ENCODE results near the gene SPEN. TPM values are rescaled to one million over a fixed set of nuclear protein-coding genes. Genes with fewer than 3 reads are reported as not detected.

Gene SPEN
- total RNA-seq, 2 donors from 2014 or later = 27.8 to 38.9 TPM

- peak overlapping the region in 1 of 4 donors; percentile 11 for H3K27ac ChIP-seq
- intact Hi-C loops (cut with DNase I) = no loop called here
- H3K36me3 ChIP-seq (replicated peaks in 1 of 2; ENCODE audit: insufficient read depth in 1 of 2, low read depth in 2 of 2) = peaks cover 3 to 28% of the 10 kb centered on the region in 2 donors
- H3K27me3 ChIP-seq = no peaks in the 10 kb centered on the region
- peaks cover 23% of the 10 kb centered on the region for H3K4me1 ChIP-seq
- H3K9me3 ChIP-seq = no peaks in the 10 kb centered on the region
- TF ChIP-seq POLR2A (IDR thresholded peaks at IDR 0.05) (no peak), CTCF (IDR thresholded peaks at IDR 0.05) (no peak)
- no peak for ATAC-seq
- DNase-seq = no peak
- 82 to 84% methylated on average over 3 to 7 of the region's 7 CpGs for WGBS, 2 donors
- H3K4me3 ChIP-seq = no peak overlapping the region
Measured at GRCh38 chr1:15937146-15937545, 89.6 kb downstream of the SPEN start.

- TF ChIP-seq POLR2A (IDR thresholded peaks at IDR 0.05) (no peak), CTCF (IDR thresholded peaks at IDR 0.05) (no peak)
- Histone ChIP-seq H3K4me1 (peaks cover 28% of the 10 kb centered on the region), H3K27me3 (no peaks in the 10 kb centered on the region), H3K36me3 (replicated peaks in 1 of 2; ENCODE audit: insufficient read depth in 1 of 2, low read depth in 2 of 2) (peaks cover 8 to 27% of the 10 kb centered on the region in 2 donors), H3K9me3 (no peaks in the 10 kb centered on the region), H3K27ac (peak overlapping the region in 1 of 4 donors; percentile 11), H3K4me3 (no peak overlapping the region)
- ATAC-seq = no peak
- 80 to 98% methylated on average over 8 to 14 of the region's 14 CpGs for WGBS, 2 donors
- intact Hi-C loops (cut with DNase I) = no loop called here
- no peak for DNase-seq
Measured at GRCh38 chr1:15937706-15938168, 90.2 kb downstream of the SPEN start.

GRCh38 chr1:15938628-15939161 is 91.2 kb downstream of the SPEN start:
- Histone ChIP-seq H3K9me3 (no peaks in the 10 kb centered on the region), H3K36me3 (replicated peaks in 1 of 2; ENCODE audit: insufficient read depth in 1 of 2, low read depth in 2 of 2) (peaks cover 9 to 33% of the 10 kb centered on the region in 2 donors), H3K27me3 (no peaks in the 10 kb centered on the region), H3K4me1 (peaks cover 28% of the 10 kb centered on the region), H3K27ac (peak overlapping the region; percentile 52 to 69 (median 53)), H3K4me3 (no peak overlapping the region)
- TF ChIP-seq CTCF (IDR thresholded peaks at IDR 0.05) = no peak
- no peak for TF ChIP-seq POLR2A (IDR thresholded peaks at IDR 0.05)
- ATAC-seq = no peak
- intact Hi-C loops (cut with DNase I) = no loop called here
- DNase-seq = no peak
- WGBS, 2 donors = 90 to 94% methylated on average over 8 of the region's 8 CpGs

- no peaks in the 10 kb centered on the region for H3K9me3 ChIP-seq
- H3K4me1 ChIP-seq = peaks cover 28% of the 10 kb centered on the region
- peaks cover 14 to 28% of the 10 kb centered on the region in 2 donors for H3K36me3 ChIP-seq (replicated peaks in 1 of 2; ENCODE audit: insufficient read depth in 1 of 2, low read depth in 2 of 2)
- WGBS, 2 donors = 35 to 42% methylated on average over 17 of the region's 17 CpGs
- TF ChIP-seq CTCF (IDR thresholded peaks at IDR 0.05) (no peak), POLR2A (IDR thresholded peaks at IDR 0.05) (no peak)
- intact Hi-C loops (cut with DNase I) = no loop called here
- peak; percentile 71 to 78 (median 77) for DNase-seq
- peak; percentile 78 for ATAC-seq
- H3K27me3 ChIP-seq = no peaks in the 10 kb centered on the region
- H3K4me3 ChIP-seq = no peak overlapping the region
- peak overlapping the region; percentile 52 to 69 (median 53) for H3K27ac ChIP-seq
Measured at GRCh38 chr1:15939181-15940109, 91.9 kb downstream of the SPEN start.
